SK-N-SH (cell line): ENCODE data around the gene SPRED1. TPM values are rescaled to one million over a fixed set of nuclear protein-coding genes. Genes with fewer than 3 reads are reported as not detected.

ENCODE experiments used
- CTCF ChIA-PET: fragments of 300-600, 350-600 bp; formaldehyde crosslinking; extraction: SDS; loops from one replicate; lab custom pipeline; 2021; lab: Yijun Ruan, JAX
- POLR2A ChIA-PET: fragments of 350-600 bp; sonication (Branson Sonifier 250); formaldehyde crosslinking; extraction: SDS; loops from one replicate; lab custom pipeline; 2020; ENCODE audit warnings: antibody characterized with exemption, inconsistent platforms; lab: Yijun Ruan, JAX
- DNase-seq: peaks from one replicate; pipeline ENCODE4 v3.0.0; 2012
- H2AFZ ChIP-seq: fragments of 200-600 bp; sonication (generic); 2 replicates; pipeline ENCODE4 v1.8.1; 2016; ENCODE audit warnings: antibody characterized with exemption, mild to moderate bottlenecking, low read depth
- H3F3A ChIP-seq: fragments of 200-600 bp; sonication (generic); replicated peaks from 2 replicates; pipeline ENCODE3; 2016; ENCODE audit warnings: antibody characterized with exemption, mild to moderate bottlenecking; ENCODE audit not compliant: insufficient read depth
- H3K27ac ChIP-seq, 2 experiments: fragments of 200-500 bp in 1 of 2; fragments of 200-600 bp in 1 of 2; sonication (Bioruptor generic) in 1 of 2; sonication (generic), shearing (Covaris generic) in 1 of 2; 2 replicates each; pipeline versions ENCODE4 v1.5.1 to v1.6.1; 2014 to 2016; ENCODE audit warnings: low read depth in 2 of 2, inconsistent platforms in 1 of 2, low read length in 1 of 2, mild to moderate bottlenecking in 1 of 2, mixed read lengths in 1 of 2
- H3K27me3 ChIP-seq: fragments of 200-600 bp; sonication (generic), shearing (Covaris generic); 2 replicates; pipeline ENCODE4 v1.6.1; 2016; ENCODE audit warnings: mixed run types; ENCODE audit not compliant: insufficient read depth
- H3K36me3 ChIP-seq, 2 experiments: fragments of 200-500 bp in 1 of 2; fragments of 200-600 bp in 1 of 2; sonication (Bioruptor generic) in 1 of 2; sonication (generic) in 1 of 2; replicated peaks in 1 of 2; 2 replicates each; pipeline versions ENCODE3 to v1.5.1; 2014 to 2016; ENCODE audit warnings: low read length in 1 of 2, mild to moderate bottlenecking in 1 of 2; ENCODE audit not compliant: insufficient read depth in 2 of 2, control insufficient read depth in 1 of 2
- H3K4me1 ChIP-seq, 2 experiments: fragments of 200-500 bp in 1 of 2; fragments of 200-600 bp in 1 of 2; sonication (Bioruptor generic) in 1 of 2; sonication (generic), shearing (Covaris generic) in 1 of 2; 2 replicates each; pipeline versions ENCODE4 v1.5.1 to v1.6.1; 2014 to 2016; ENCODE audit warnings: low read depth in 1 of 2, low read length in 1 of 2, mixed run types in 1 of 2; ENCODE audit not compliant: insufficient read depth in 2 of 2, control insufficient read depth in 1 of 2
- H3K4me2 ChIP-seq: fragments of 200-600 bp; sonication (generic), shearing (Covaris generic); 2 replicates; pipeline ENCODE4 v1.6.1; 2017; ENCODE audit warnings: mixed run types
- H3K4me3 ChIP-seq, 2 experiments: fragments of 200-500 bp in 1 of 2; fragments of 200-600 bp in 1 of 2; sonication (Bioruptor generic) in 1 of 2; sonication (generic), shearing (Covaris generic) in 1 of 2; 2 replicates each; pipeline versions ENCODE4 v1.5.1 to v1.8.1; 2014 to 2016; ENCODE audit warnings: low read depth in 2 of 2, inconsistent platforms in 1 of 2, low read length in 1 of 2, mild to moderate bottlenecking in 1 of 2, mixed read lengths in 1 of 2, moderate library complexity in 1 of 2
- H3K79me2 ChIP-seq: fragments of 200-600 bp; sonication (generic); 2 replicates; pipeline ENCODE4 v1.8.1; 2017; ENCODE audit warnings: mild to moderate bottlenecking; ENCODE audit not compliant: insufficient read depth
- H3K9ac ChIP-seq: fragments of 200-600 bp; sonication (generic); 2 replicates; pipeline ENCODE4 v1.6.1; 2017; ENCODE audit warnings: mixed run types
- H3K9me2 ChIP-seq: fragments of 200-600 bp; sonication (generic); 2 replicates; pipeline ENCODE4 v1.6.1; 2017; ENCODE audit warnings: mixed run types
- H3K9me3 ChIP-seq: fragments of 200-600 bp; sonication (generic); 2 replicates; pipeline ENCODE4 v1.6.1; 2017; ENCODE audit warnings: mixed run types, mild to moderate bottlenecking, moderate library complexity
- H4K20me1 ChIP-seq: fragments of 200-600 bp; sonication (generic); 2 replicates; pipeline ENCODE4 v1.6.1; 2017; ENCODE audit warnings: mild to moderate bottlenecking, mixed run types; ENCODE audit not compliant: insufficient read depth
- CHD2 ChIP-seq: fragments of 150-350 bp; IDR thresholded peaks from 2 replicates; pipeline ENCODE4 v1.6.1; 2018; ENCODE audit warnings: low read length; ENCODE audit not compliant: partially characterized antibody
- EP300 ChIP-seq, 2 experiments: IDR thresholded peaks; 2 replicates each; pipeline versions ENCODE4 v1.4.0 to v1.6.1; 2012; ENCODE audit warnings: borderline replicate concordance in 1 of 2, low read depth in 1 of 2, low read length in 1 of 2
- EZH2phosphoT487 ChIP-seq: fragments of 200-600 bp; sonication (generic); IDR thresholded peaks from 2 replicates; pipeline ENCODE4 v1.6.1; 2017; ENCODE audit warnings: low read depth, mixed run types, mild to moderate bottlenecking, antibody characterized with exemption, moderate library complexity, borderline replicate concordance
- FOSL2 ChIP-seq: IDR thresholded peaks from 2 replicates; pipeline ENCODE4 v1.4.0; 2012; ENCODE audit warnings: low read depth, mild to moderate bottlenecking, moderate library complexity, borderline replicate concordance
- GATA2 ChIP-seq: sonication (generic); formaldehyde crosslinking; IDR thresholded peaks from 2 replicates; pipeline ENCODE4 v1.5.0; 2020; ENCODE audit warnings: mild to moderate bottlenecking, missing genetic modification reagents
- IRF3 ChIP-seq: fragments of 150-350 bp; IDR thresholded peaks from 2 replicates; pipeline ENCODE4 v1.6.1; 2016; ENCODE audit warnings: mild to moderate bottlenecking, low read depth, low read length
- MAX ChIP-seq: IDR thresholded peaks from 2 replicates; pipeline ENCODE4 v1.4.0; 2012; ENCODE audit warnings: low read depth
- NFIC ChIP-seq: IDR thresholded peaks from 2 replicates; pipeline ENCODE4 v1.4.0; 2012; ENCODE audit warnings: borderline replicate concordance
- NRF1 ChIP-seq: IDR thresholded peaks from 2 replicates; pipeline ENCODE4 v1.6.1; 2012; ENCODE audit warnings: low read depth, mild to moderate bottlenecking, low read length
- RAD21 ChIP-seq: IDR thresholded peaks from 2 replicates; pipeline ENCODE4 v1.6.1; 2012; ENCODE audit warnings: mild to moderate bottlenecking, low read length
- SIN3A ChIP-seq: IDR thresholded peaks from 2 replicates; pipeline ENCODE4 v1.6.1; 2012; ENCODE audit warnings: low read depth, mild to moderate bottlenecking, low read length, moderate library complexity, borderline replicate concordance
- TAF1 ChIP-seq: IDR thresholded peaks from 2 replicates; pipeline ENCODE4 v1.6.1; 2012; ENCODE audit warnings: low read depth, mild to moderate bottlenecking, low read length, moderate library complexity, borderline replicate concordance
- USF1 ChIP-seq: IDR thresholded peaks from 2 replicates; pipeline ENCODE4 v1.4.0; 2012; ENCODE audit warnings: low read depth, borderline replicate concordance
- YY1 ChIP-seq: IDR thresholded peaks from 2 replicates; pipeline ENCODE4 v1.4.0; 2012; ENCODE audit warnings: low read depth, mild to moderate bottlenecking
- WGBS: methylation state at CpG from one replicate; pipeline ENCODE4 v1.1.6; 2017; ENCODE audit warnings: low lambda C conversion rate; 5-methylcytosine and 5-hydroxymethylcytosine counted together
- polyA plus RNA-seq, 3 experiments: library from polyadenylated mRNA; depleted of rRNA; stranded (reverse); fragments of >200 nt; gene quantifications; 2 replicates each; pipeline ENCODE4 v1.2.3, GENCODE V29; 2012
- TF ChIP-seq, protein P1 (sequence below): fragments of 150-350 bp; IDR thresholded peaks from 2 replicates; pipeline ENCODE4 v1.6.1; 2017; ENCODE audit warnings: antibody characterized with exemption, low read length, low read depth, borderline replicate concordance
- TF ChIP-seq, protein P2 (sequence below): IDR thresholded peaks from 2 replicates; pipeline ENCODE4 v1.6.1; 2012; ENCODE audit warnings: mild to moderate bottlenecking, low read depth, low read length, moderate library complexity

The SPRED1 gene
- polyA plus RNA-seq, 1 of the 3 experiments (the other 2 are of a cell fraction) = 4.4 TPM

GRCh38 chr15:38211811-38212210 is 40.8 kb upstream of the SPRED1 start:
- Histone ChIP-seq H3K4me1 (no peaks in the 10 kb centered on the region), H2AFZ (no peak overlapping the region), H3K79me2 (no peaks in the 10 kb centered on the region), H3K9ac (no peak overlapping the region), H4K20me1 (no peaks in the 10 kb centered on the region), H3K9me2 (no peaks in the 10 kb centered on the region), H3K27ac (no peak overlapping the region), H3K4me2 (no peak overlapping the region), H3K9me3 (no peaks in the 10 kb centered on the region), H3F3A (no peaks in the 10 kb centered on the region), H3K36me3 (no peaks in the 10 kb centered on the region), H3K4me3 (no peak overlapping the region), H3K27me3 (no peaks in the 10 kb centered on the region)
- no peak for DNase-seq
- 94% methylated on average over 4 of the region's 4 CpGs for WGBS
- POLR2A ChIA-PET = no interaction called here
- CTCF ChIA-PET = interaction anchor here (1.2 kb wide), 1 partner anchor 10 kb away, joined by 3 read pairs; no protein-coding TSS in a partner anchor
- TF ChIP-seq, protein P1, sequence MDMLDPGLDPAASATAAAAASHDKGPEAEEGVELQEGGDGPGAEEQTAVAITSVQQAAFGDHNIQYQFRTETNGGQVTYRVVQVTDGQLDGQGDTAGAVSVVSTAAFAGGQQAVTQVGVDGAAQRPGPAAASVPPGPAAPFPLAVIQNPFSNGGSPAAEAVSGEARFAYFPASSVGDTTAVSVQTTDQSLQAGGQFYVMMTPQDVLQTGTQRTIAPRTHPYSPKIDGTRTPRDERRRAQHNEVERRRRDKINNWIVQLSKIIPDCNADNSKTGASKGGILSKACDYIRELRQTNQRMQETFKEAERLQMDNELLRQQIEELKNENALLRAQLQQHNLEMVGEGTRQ = no peak
- no peak for TF ChIP-seq MAX
- TF ChIP-seq NFIC = no peak

DNA sequence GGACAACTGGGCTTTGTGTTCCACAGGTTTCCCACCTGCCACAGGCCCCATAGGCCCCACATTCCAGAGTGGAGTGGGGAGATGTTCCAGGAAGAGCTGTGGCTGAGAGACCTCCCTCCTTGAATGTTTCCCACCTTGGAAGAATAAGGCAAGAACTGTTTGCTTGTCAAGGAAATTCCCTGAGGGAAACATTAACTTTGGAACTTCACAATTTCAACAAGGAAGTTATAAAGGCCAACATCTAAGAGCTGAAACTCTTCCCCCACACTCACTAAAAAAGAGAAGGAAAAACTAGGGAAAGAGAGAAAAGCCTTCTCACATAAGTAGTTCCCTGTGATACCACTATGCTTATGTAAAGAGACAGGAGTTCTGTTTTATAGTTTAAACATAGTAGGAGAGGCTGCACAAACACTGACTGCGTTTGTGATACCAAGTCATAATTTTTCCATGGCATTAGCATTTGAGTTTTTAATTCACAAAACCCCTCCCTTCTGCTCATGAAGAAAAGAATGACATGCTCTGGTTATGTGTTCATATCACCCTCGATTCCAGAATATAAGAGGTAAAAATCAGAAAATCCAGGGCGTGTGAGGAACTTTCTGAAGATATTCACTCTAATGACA is 39.8 kb upstream of the SPRED1 start:
- no peak overlapping the region for H2AFZ ChIP-seq
- H3K36me3 ChIP-seq = no peaks in the 10 kb centered on the region
- no peaks in the 10 kb centered on the region for H3K79me2 ChIP-seq
- H3K27ac ChIP-seq = no peak overlapping the region
- no peak for TF ChIP-seq YY1
- TF ChIP-seq RAD21 = no peak
- TF ChIP-seq GATA2 (CRISPR knock-in tag) = no peak
- TF ChIP-seq, protein P2, sequence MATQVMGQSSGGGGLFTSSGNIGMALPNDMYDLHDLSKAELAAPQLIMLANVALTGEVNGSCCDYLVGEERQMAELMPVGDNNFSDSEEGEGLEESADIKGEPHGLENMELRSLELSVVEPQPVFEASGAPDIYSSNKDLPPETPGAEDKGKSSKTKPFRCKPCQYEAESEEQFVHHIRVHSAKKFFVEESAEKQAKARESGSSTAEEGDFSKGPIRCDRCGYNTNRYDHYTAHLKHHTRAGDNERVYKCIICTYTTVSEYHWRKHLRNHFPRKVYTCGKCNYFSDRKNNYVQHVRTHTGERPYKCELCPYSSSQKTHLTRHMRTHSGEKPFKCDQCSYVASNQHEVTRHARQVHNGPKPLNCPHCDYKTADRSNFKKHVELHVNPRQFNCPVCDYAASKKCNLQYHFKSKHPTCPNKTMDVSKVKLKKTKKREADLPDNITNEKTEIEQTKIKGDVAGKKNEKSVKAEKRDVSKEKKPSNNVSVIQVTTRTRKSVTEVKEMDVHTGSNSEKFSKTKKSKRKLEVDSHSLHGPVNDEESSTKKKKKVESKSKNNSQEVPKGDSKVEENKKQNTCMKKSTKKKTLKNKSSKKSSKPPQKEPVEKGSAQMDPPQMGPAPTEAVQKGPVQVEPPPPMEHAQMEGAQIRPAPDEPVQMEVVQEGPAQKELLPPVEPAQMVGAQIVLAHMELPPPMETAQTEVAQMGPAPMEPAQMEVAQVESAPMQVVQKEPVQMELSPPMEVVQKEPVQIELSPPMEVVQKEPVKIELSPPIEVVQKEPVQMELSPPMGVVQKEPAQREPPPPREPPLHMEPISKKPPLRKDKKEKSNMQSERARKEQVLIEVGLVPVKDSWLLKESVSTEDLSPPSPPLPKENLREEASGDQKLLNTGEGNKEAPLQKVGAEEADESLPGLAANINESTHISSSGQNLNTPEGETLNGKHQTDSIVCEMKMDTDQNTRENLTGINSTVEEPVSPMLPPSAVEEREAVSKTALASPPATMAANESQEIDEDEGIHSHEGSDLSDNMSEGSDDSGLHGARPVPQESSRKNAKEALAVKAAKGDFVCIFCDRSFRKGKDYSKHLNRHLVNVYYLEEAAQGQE = no peak
- TF ChIP-seq FOSL2 = no peak
- no peak for TF ChIP-seq MAX
- no peak for TF ChIP-seq EZH2phosphoT487
- TF ChIP-seq CHD2 = no peak
- TF ChIP-seq NRF1 = no peak
- no peak for TF ChIP-seq NFIC
- TF ChIP-seq TAF1 = no peak
- no peak for TF ChIP-seq USF1
- no peak for TF ChIP-seq EP300 (IDR thresholded peaks at IDR 0.05; ENCODE audit: borderline replicate concordance in 1 of 2, low read depth in 1 of 2, low read length in 1 of 2)
- no peak for TF ChIP-seq SIN3A
- TF ChIP-seq IRF3 = no peak
- TF ChIP-seq, all 33 proteins: peak for 0
- Histone ChIP-seq H3K9ac (no peak overlapping the region), H3K27me3 (no peaks in the 10 kb centered on the region), H3K4me3 (no peak overlapping the region), H3K9me2 (no peaks in the 10 kb centered on the region), H3K4me1 (peaks cover 0 to 4% of the 10 kb centered on the region in 2 experiments; a peak in 2 of 4 replicates), H3K9me3 (no peaks in the 10 kb centered on the region), H4K20me1 (no peaks in the 10 kb centered on the region), H3K4me2 (no peak overlapping the region), H3F3A (no peaks in the 10 kb centered on the region)
- CTCF ChIA-PET = no interaction called here
- 72% methylated on average over 3 of the region's 3 CpGs for WGBS
- no peak for DNase-seq
- POLR2A ChIA-PET = no interaction called here
